ENCODE results near the gene TENT4A. TPM values are rescaled to one million over a fixed set of nuclear protein-coding genes. Genes with fewer than 3 reads are reported as not detected.

The TENT4A gene
- total and polyA plus RNA-seq, 2 of the 4 experiments (the other 2 are of a cell fraction) = 5.9 to 17.2 TPM

DNA sequence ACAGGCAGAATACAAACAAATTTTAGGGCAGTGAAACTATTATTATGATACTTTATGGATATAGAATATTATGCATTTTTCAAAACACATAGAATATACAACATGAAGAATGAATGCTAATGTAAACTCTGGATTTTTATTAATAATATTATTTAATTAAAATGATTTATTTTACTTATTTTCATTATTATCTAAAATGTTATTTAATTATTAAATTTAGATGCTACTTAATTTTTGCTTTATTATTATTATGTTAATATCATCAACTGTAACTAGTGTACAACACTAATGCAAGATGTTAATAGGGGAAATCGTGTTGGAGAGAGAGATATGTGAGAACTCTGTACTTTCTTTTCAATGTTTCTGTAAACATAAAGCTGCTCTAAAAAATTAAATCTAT, 39.3 kb upstream of the TENT4A start:
- Histone ChIP-seq H3K9ac (ENCODE audit: low read depth, low read length) (no peak overlapping the region), H3K23ac (ENCODE audit: low read depth, low read length) (no peak overlapping the region), H3K27ac (ENCODE audit: insufficient read depth, low read length) (no peak overlapping the region), H2BK20ac (ENCODE audit: low read depth, low read length) (no peak overlapping the region), H3K79me1 (ENCODE audit: low read depth in 1 of 2, low read length in 2 of 2) (no peaks in the 10 kb centered on the region), H3K4ac (ENCODE audit: low read depth, low read length) (no peak overlapping the region), H3K14ac (replicated peaks; ENCODE audit: low read depth, low read length) (no peak overlapping the region), H2AK9ac (replicated peaks; ENCODE audit: low read depth, low read length, poor library complexity) (no peak overlapping the region), H2BK120ac (ENCODE audit: low read depth, low read length) (no peak overlapping the region), H3K4me3 (ENCODE audit: insufficient read depth, low read depth, low read length) (no peak overlapping the region), H3K18ac (ENCODE audit: low read depth, low read length) (no peak overlapping the region), H2AFZ (replicated peaks; ENCODE audit: low read length, poor library complexity) (no peak overlapping the region), H3K9me3 (ENCODE audit: control insufficient read depth, insufficient read depth, low read length) (no peaks in the 10 kb centered on the region), H3K4me2 (ENCODE audit: low read depth, low read length) (no peak overlapping the region), H3K9me1 (ENCODE audit: insufficient read depth, low read length) (no peaks in the 10 kb centered on the region), H2BK5ac (ENCODE audit: low read depth, low read length, poor library complexity, severe bottlenecking) (no peak overlapping the region), H2BK15ac (ENCODE audit: low read depth, low read length) (no peak overlapping the region), H3K27me3 (ENCODE audit: control insufficient read depth, insufficient read depth, low read length) (no peaks in the 10 kb centered on the region), H4K8ac (ENCODE audit: low read depth in 2 of 2, low read length in 2 of 2) (no peak overlapping the region), H2AK5ac (ENCODE audit: low read depth, low read length) (no peak overlapping the region), H4K5ac (ENCODE audit: low read depth, low read length) (no peak overlapping the region), H3K36me3 (ENCODE audit: control insufficient read depth, insufficient read depth, low read length) (peaks cover 5% of the 10 kb centered on the region; the same call in 1 of the 2 replicates), H3K56ac (ENCODE audit: extremely low read depth, insufficient read depth, low read length) (no peak overlapping the region), H4K91ac (ENCODE audit: insufficient read depth, low read depth, low read length) (no peak overlapping the region), H4K20me1 (ENCODE audit: insufficient read depth, low read length) (no peaks in the 10 kb centered on the region), H3K4me1 (ENCODE audit: control insufficient read depth, insufficient read depth, low read length) (no peaks in the 10 kb centered on the region; the same call in 1 of the 2 replicates)
- WGBS, 2 experiments (ENCODE audit: extremely low coverage in 2 of 2, insufficient read length in 1 of 2) = no CpG with 5 or more reads among the region's 1 CpG
- CTCF ChIA-PET = interaction anchor here (0.6 kb wide), 1 partner anchor 15 kb away, joined by 3 read pairs; no protein-coding TSS in a partner anchor
- no peak for DNase-seq
- in situ Hi-C loops (cut with MboI; ENCODE audit: low sequenced_read_pairs) (no loop called here), dilution Hi-C loops (cut with HindIII; ENCODE audit: low sequenced_read_pairs, unreplicated experiment) (no loop called here), intact Hi-C loops (cut with micrococcal nuclease) (no loop called here)
- ATAC-seq (ENCODE audit: low read depth) = no peak
- POLR2A ChIA-PET (ENCODE audit: unreplicated experiment) = no interaction called here
- TF ChIP-seq MAFK (IDR thresholded peaks at IDR 0.05; ENCODE audit: low read depth, low read length) (no peak), RAD21 (IDR thresholded peaks at IDR 0.05; ENCODE audit: low read length) (no peak), USF2 (IDR thresholded peaks at IDR 0.05; ENCODE audit: low read depth, low read length) (no peak), POLR2A (IDR thresholded peaks at IDR 0.05; ENCODE audit: low read depth, low read length) (no peak), FOS (IDR thresholded peaks at IDR 0.05; ENCODE audit: low read depth, low read length) (no peak), NFE2L2 (IDR thresholded peaks at IDR 0.05; ENCODE audit: low read depth, low read length) (no peak), SMC3 (IDR thresholded peaks at IDR 0.05; ENCODE audit: low read depth, low read length) (no peak), CHD1 (IDR thresholded peaks at IDR 0.05; ENCODE audit: low read depth, low read length) (no peak), MAZ (IDR thresholded peaks at IDR 0.05; ENCODE audit: borderline replicate concordance, low read depth, low read length) (no peak), CTCF (conservative IDR thresholded peaks at IDR 0.05; ENCODE audit: low read depth, low read length) (no peak), MXI1 (IDR thresholded peaks at IDR 0.05; ENCODE audit: borderline replicate concordance, low read depth, low read length) (no peak), BHLHE40 (IDR thresholded peaks at IDR 0.05; ENCODE audit: low read depth, low read length) (no peak), CEBPB (IDR thresholded peaks at IDR 0.05; ENCODE audit: low read depth, low read length) (no peak), RCOR1 (IDR thresholded peaks at IDR 0.05; ENCODE audit: insufficient replicate concordance, low read length) (no peak), ELK1 (IDR thresholded peaks at IDR 0.05; ENCODE audit: borderline replicate concordance, low read depth, low read length) (no peak)
- no TSS peak for BruUV-seq (replicated peaks)
